GM13976 (cell line): ENCODE results near the gene GPR12.

Source experiments
- DNase-seq: peaks from one replicate; pipeline ENCODE4 v3.0.0; 2012; ENCODE audit warnings: low spot score
- CTCF ChIP-seq: IDR thresholded peaks from 2 replicates; pipeline ENCODE4 v1.5.1; 2012; ENCODE audit warnings: borderline replicate concordance, mild to moderate bottlenecking; ENCODE audit not compliant: insufficient read depth; ENCODE audit errors: extremely low read depth, missing control alignments, control extremely low read depth
- in situ Hi-C: fragments of 300-500 bp; cut with MboI; formaldehyde crosslinking; loops from one replicate; pipeline ENCODE4 v1.12.0; 2022; ENCODE audit warnings: low sequenced_read_pairs, mixed read lengths, inconsistent platforms; ENCODE audit not compliant: unreplicated experiment

Gene GPR12

DNA sequence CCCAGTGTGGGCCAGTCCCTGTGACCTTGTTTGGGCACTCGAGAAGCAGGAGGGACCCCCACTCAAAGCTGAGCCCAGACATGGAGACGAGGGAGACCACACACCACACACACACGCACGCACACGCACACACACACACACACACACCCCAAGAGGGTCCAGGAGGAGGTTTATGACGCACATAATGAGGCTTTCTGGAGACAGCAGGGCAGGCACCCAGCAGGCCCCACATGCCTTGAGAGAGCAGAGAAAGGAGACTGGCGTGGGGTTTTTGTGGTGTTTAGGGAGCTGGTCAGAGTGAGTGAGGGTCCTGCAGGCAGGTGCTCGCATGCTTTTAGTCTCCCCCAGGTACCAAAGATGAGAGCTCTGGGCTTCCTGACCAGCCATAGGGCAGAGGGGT is 42.4 kb downstream of the GPR12 start:
- no peak for TF ChIP-seq CTCF
- in situ Hi-C loops: no loop called here
- no peak for DNase-seq

DNA sequence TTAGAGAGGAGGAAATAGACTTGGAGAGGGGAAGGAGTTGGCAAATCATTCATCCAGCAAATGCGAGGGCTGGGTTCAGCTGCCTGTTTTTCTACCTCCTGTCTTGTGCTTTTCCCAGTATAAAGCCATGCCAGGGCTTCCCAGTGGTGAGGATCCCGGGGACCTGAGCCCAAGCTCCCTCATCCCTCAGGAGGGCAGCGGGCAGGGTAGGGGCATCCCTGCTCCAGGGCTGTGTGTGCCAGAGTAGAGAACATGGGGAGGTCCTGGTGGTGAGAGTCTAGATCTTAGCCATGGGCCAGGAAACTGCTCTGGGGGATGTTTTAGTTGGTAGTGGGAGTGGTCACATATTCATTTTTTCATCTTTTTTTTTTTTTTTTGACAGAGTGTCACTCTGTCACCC is 43.6 kb downstream of the GPR12 start:
- in situ Hi-C loops: no loop called here
- no peak for TF ChIP-seq CTCF
- DNase-seq: no peak

- no peak for TF ChIP-seq CTCF
- no peak for DNase-seq
- in situ Hi-C loops: no loop called here
Observed at GRCh38 chr13:26713341-26713740, 47.2 kb downstream of the GPR12 start.

GRCh38 chr13:26711211-26711610 is 49.4 kb downstream of the GPR12 start:
- in situ Hi-C loops: no loop called here
- TF ChIP-seq CTCF: no peak
- no peak for DNase-seq

- no peak for TF ChIP-seq CTCF
- in situ Hi-C loops: no loop called here
- no peak for DNase-seq
Observed at GRCh38 chr13:26710166-26710565, 50.4 kb downstream of the GPR12 start.

DNA sequence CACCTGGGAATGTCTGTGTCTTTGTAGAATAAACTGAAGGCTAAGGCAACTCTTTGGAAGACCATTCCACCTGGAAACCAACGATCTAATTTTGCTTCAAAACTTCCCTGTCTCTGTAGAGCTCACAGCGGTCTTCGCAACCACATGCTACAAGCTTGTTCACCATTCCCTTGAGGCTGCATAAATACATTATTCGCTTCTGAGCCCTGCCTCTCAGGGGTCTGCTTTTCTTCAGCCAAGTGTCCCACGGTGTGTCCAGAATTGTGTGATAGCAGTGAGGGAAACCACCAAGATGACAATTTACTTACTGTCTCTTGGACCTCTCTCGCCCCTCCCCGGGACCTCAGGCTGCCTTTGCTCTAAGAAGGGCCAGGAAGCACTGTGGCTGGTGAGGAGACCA is 51.1 kb downstream of the GPR12 start:
- in situ Hi-C loops: no loop called here
- no peak for DNase-seq
- TF ChIP-seq CTCF: no peak

- in situ Hi-C loops: no loop called here
Observed at GRCh38 chr13:26708007-26708297, 52.6 kb downstream of the GPR12 start.

More at GRCh38 chr13:26708007-26708297, 52.6 kb downstream of the GPR12 start:
- TF ChIP-seq CTCF: no peak
- DNase-seq: no peak
